Lung (tissue), 12 donors: Measurements from ENCODE around the gene PRKCB. TPM values are rescaled to one million over a fixed set of nuclear protein-coding genes. Genes with fewer than 3 reads are reported as not detected.

Experiments
- ATAC-seq: fragments of 200-7000 bp; cut with Tn5 transposase; one replicate; pipeline ENCODE4 v1.9.1; 2020; ENCODE audit warnings: moderate number of reproducible peaks; ENCODE audit not compliant: insufficient read depth, low FRiP score
- DNase-seq, 3 donors: peaks; one replicate each; pipeline ENCODE4 v3.0.0-alpha.2; 2013 to 2017
- H3K27ac ChIP-seq, 2 donors: one replicate each; pipeline ENCODE4 v1.5.1; 2013; ENCODE audit warnings: mild to moderate bottlenecking in 2 of 2, moderate library complexity in 2 of 2, control low read depth in 1 of 2, inconsistent platforms in 1 of 2, low read depth in 1 of 2, low read length in 1 of 2
- H3K27me3 ChIP-seq, 3 donors: one replicate each; pipeline ENCODE4 v1.5.1; 2013; ENCODE audit warnings: low read length in 2 of 3; ENCODE audit not compliant: control insufficient read depth in 3 of 3, insufficient read depth in 3 of 3
- H3K36me3 ChIP-seq, 4 donors: one replicate each; pipeline ENCODE4 v1.5.1; 2013; ENCODE audit warnings: low read length in 4 of 4, mild to moderate bottlenecking in 1 of 4, moderate library complexity in 1 of 4; ENCODE audit not compliant: control insufficient read depth in 4 of 4, insufficient read depth in 4 of 4
- H3K4me1 ChIP-seq, 5 donors: one replicate each; pipeline ENCODE4 v1.5.1; 2013; ENCODE audit warnings: low read length in 5 of 5, mild to moderate bottlenecking in 2 of 5, moderate library complexity in 1 of 5; ENCODE audit not compliant: control insufficient read depth in 5 of 5, insufficient read depth in 5 of 5
- H3K4me3 ChIP-seq: one replicate; pipeline ENCODE4 v1.5.1; 2013; ENCODE audit warnings: mild to moderate bottlenecking, control low read depth, moderate library complexity
- H3K9ac ChIP-seq, 2 donors: one replicate each; pipeline ENCODE4 v1.5.1; 2013; ENCODE audit warnings: low read length in 2 of 2, control low read depth in 1 of 2; ENCODE audit not compliant: insufficient read depth in 1 of 2
- H3K9me3 ChIP-seq, 4 donors: one replicate each; pipeline ENCODE4 v1.5.1; 2013; ENCODE audit warnings: low read length in 3 of 4, mild to moderate bottlenecking in 1 of 4, moderate library complexity in 1 of 4; ENCODE audit not compliant: control insufficient read depth in 4 of 4, insufficient read depth in 3 of 4
- CTCF ChIP-seq: IDR thresholded peaks from 2 replicates; pipeline ENCODE4 v1.5.1; 2012; ENCODE audit warnings: mild to moderate bottlenecking; ENCODE audit errors: control extremely low read depth, extremely low read depth
- WGBS, 2 donors: extraction: QIAGEN DNeasy Blood & Tissue Kit; methylation state at CpG; one replicate each; pipeline ENCODE4 v1.1.7; 2013; 5-methylcytosine and 5-hydroxymethylcytosine counted together
- polyA plus RNA-seq, 2 donors: library from polyadenylated mRNA; stranded (reverse); fragments of 200-250 nt; gene quantifications; one replicate each; pipeline ENCODE4 v1.2.1, GENCODE V29; 2013
- total RNA-seq, 2 donors: library from RNA; depleted of rRNA in 1 of 2; stranded (reverse); fragments of >200 nt in 1 of 2; gene quantifications; one replicate each; pipeline ENCODE4 v1.2.1, GENCODE V29; 2014 to 2021
- donor health status: control.
- donor health status: control.
- donor health status: Bipolar disorder and iron deficiency.
- donor health status: healthy.
- donor health status: DM: yes; HTN: yes; CAD: no.

Gene PRKCB
- total and polyA plus RNA-seq, 4 donors = 2.5 to 46.4 (median 21.8) TPM

- H3K4me3 ChIP-seq = no peak overlapping the region
- peaks cover 0 to 2% (median 0%) of the 10 kb centered on the region in 5 donors for H3K4me1 ChIP-seq
- H3K27me3 ChIP-seq = no peaks in the 10 kb centered on the region
- no peak for DNase-seq
- H3K36me3 ChIP-seq = no peaks in the 10 kb centered on the region
- peaks cover 0 to 3% (median under 1%) of the 10 kb centered on the region in 4 donors for H3K9me3 ChIP-seq
- 62 to 70% methylated on average over 4 of the region's 4 CpGs for WGBS, 2 donors
- no peak for TF ChIP-seq CTCF
- H3K9ac ChIP-seq = no peak overlapping the region
- ATAC-seq = no peak
- H3K27ac ChIP-seq = no peak overlapping the region
Measured at GRCh38 chr16:23945243-23945642, 109.5 kb downstream of the PRKCB start.

- TF ChIP-seq CTCF = no peak
- H3K27me3 ChIP-seq = no peaks in the 10 kb centered on the region
- 77 to 96% methylated on average over 4 of the region's 4 CpGs for WGBS, 2 donors
- no peak overlapping the region for H3K9ac ChIP-seq
- peaks cover 0 to 8% (median 3%) of the 10 kb centered on the region in 5 donors for H3K4me1 ChIP-seq
- no peak overlapping the region for H3K4me3 ChIP-seq
- H3K27ac ChIP-seq = no peak overlapping the region
- no peak for DNase-seq
- no peak for ATAC-seq
- H3K36me3 ChIP-seq = no peaks in the 10 kb centered on the region
- H3K9me3 ChIP-seq = peaks cover 0 to 2% (median 0%) of the 10 kb centered on the region in 4 donors
Measured at GRCh38 chr16:23947838-23948237, 112.1 kb downstream of the PRKCB start.

GRCh38 chr16:23948949-23949411 is 113.2 kb downstream of the PRKCB start:
- ATAC-seq (no peak), DNase-seq (no peak)
- H3K27ac ChIP-seq = no peak overlapping the region
- H3K9me3 ChIP-seq = peaks cover 0 to 2% (median 0%) of the 10 kb centered on the region in 4 donors
- peaks cover 0 to 8% (median 3%) of the 10 kb centered on the region in 5 donors for H3K4me1 ChIP-seq
- WGBS, 2 donors = 71 to 79% methylated on average over 11 of the region's 11 CpGs
- no peak overlapping the region for H3K9ac ChIP-seq
- H3K36me3 ChIP-seq = no peaks in the 10 kb centered on the region
- no peak overlapping the region for H3K4me3 ChIP-seq
- no peak for TF ChIP-seq CTCF
- H3K27me3 ChIP-seq = no peaks in the 10 kb centered on the region
